SK-N-SH treated with all-trans-retinoic acid at 6 μM for 48 hours (cell line): ENCODE results near the gene RAB30.

Experiments
- ATAC-seq: fragments of 200-7000 bp; cut with Tn5 transposase; 3 replicates; pipeline ENCODE4 v1.9.1; 2020; ENCODE audit warnings: mild to moderate bottlenecking, moderate library complexity
- ARNTL ChIP-seq: fragments of 450-650 bp; formaldehyde crosslinking; IDR thresholded peaks from 2 replicates; pipeline ENCODE4 v1.5.0; 2020; ENCODE audit warnings: low read depth, mild to moderate bottlenecking, moderate library complexity, borderline replicate concordance
- ESRRG ChIP-seq: fragments of 250-450 bp; sonication (Bioruptor Pico); IDR thresholded peaks from 2 replicates; pipeline ENCODE4 v1.6.1; 2021; ENCODE audit warnings: mild to moderate bottlenecking
- GLIS3 ChIP-seq: fragments of 250-450 bp; sonication (Bioruptor Pico); IDR thresholded peaks from 2 replicates; pipeline ENCODE4 v1.5.0; 2020; ENCODE audit warnings: mild to moderate bottlenecking, moderate library complexity
- ISL1 ChIP-seq: fragments of 250-450 bp; sonication (Bioruptor Pico); IDR thresholded peaks from 2 replicates; pipeline ENCODE4 v2.1.2; 2022; ENCODE audit warnings: mild to moderate bottlenecking, moderate library complexity
- PPARA ChIP-seq: fragments of 250-450 bp; sonication (Bioruptor Pico); IDR thresholded peaks from 2 replicates; pipeline ENCODE4 v1.5.0; 2020; ENCODE audit warnings: mild to moderate bottlenecking, borderline replicate concordance
- RARB ChIP-seq: fragments of 250-450 bp; sonication (Bioruptor Pico); IDR thresholded peaks from 2 replicates; pipeline ENCODE4 v1.8.0; 2021; ENCODE audit warnings: mild to moderate bottlenecking, moderate library complexity
- SNAI2 ChIP-seq: fragments of 250-450 bp; sonication (Bioruptor Pico); IDR thresholded peaks from 2 replicates; pipeline ENCODE4 v1.5.0; 2020; ENCODE audit warnings: mild to moderate bottlenecking, moderate library complexity
- TCF4 ChIP-seq: fragments of 250-450 bp; sonication (Bioruptor Pico); IDR thresholded peaks from 2 replicates; pipeline ENCODE4 v1.8.0; 2021; ENCODE audit warnings: mild to moderate bottlenecking, moderate library complexity, borderline replicate concordance
- TOX ChIP-seq: fragments of 250-450 bp; sonication (Bioruptor Pico); IDR thresholded peaks from 2 replicates; pipeline ENCODE4 v1.8.0; 2021; ENCODE audit warnings: mild to moderate bottlenecking, moderate library complexity, borderline replicate concordance
- ZC3H10 ChIP-seq: fragments of 250-450 bp; sonication (Bioruptor Pico); IDR thresholded peaks from 2 replicates; pipeline ENCODE4 v1.5.1; 2021; ENCODE audit warnings: mild to moderate bottlenecking, moderate library complexity
- ZFP3 ChIP-seq: fragments of 250-450 bp; sonication (Bioruptor Pico); IDR thresholded peaks from 2 replicates; pipeline ENCODE4 v1.5.0; 2020; ENCODE audit warnings: mild to moderate bottlenecking, moderate library complexity
- ZFP30 ChIP-seq: fragments of 450-650 bp; formaldehyde crosslinking; IDR thresholded peaks from 2 replicates; pipeline ENCODE4 v1.5.0; 2022; ENCODE audit warnings: mild to moderate bottlenecking, moderate library complexity
- ZNF565 ChIP-seq: fragments of 450-650 bp; formaldehyde crosslinking; conservative IDR thresholded peaks from 2 replicates; pipeline ENCODE4 v1.5.0; 2020; ENCODE audit warnings: low read depth, mild to moderate bottlenecking, moderate library complexity
- ZNF70 ChIP-seq: fragments of 450-650 bp; formaldehyde crosslinking; IDR thresholded peaks from 2 replicates; pipeline ENCODE4 v1.5.0; 2020; ENCODE audit warnings: mild to moderate bottlenecking, moderate library complexity
- ZNF8 ChIP-seq: fragments of 450-650 bp; formaldehyde crosslinking; IDR thresholded peaks from 2 replicates; pipeline ENCODE4 v1.5.0; 2020; ENCODE audit warnings: mild to moderate bottlenecking, moderate library complexity
- TF ChIP-seq, protein P1 (sequence below): fragments of 250-450 bp; sonication (Bioruptor Pico); IDR thresholded peaks from 2 replicates; pipeline ENCODE4 v1.8.0; 2021; ENCODE audit warnings: low read depth, mild to moderate bottlenecking, moderate library complexity, borderline replicate concordance
- TF ChIP-seq, protein P2 (sequence below): fragments of 250-450 bp; sonication (Bioruptor Pico); IDR thresholded peaks from 2 replicates; pipeline ENCODE4 v1.5.0; 2020; ENCODE audit warnings: mild to moderate bottlenecking, moderate library complexity
- TF ChIP-seq, protein P3 (sequence below): fragments of 250-450 bp; sonication (Bioruptor Pico); IDR thresholded peaks from 2 replicates; pipeline ENCODE4 v1.5.1; 2021; ENCODE audit warnings: mild to moderate bottlenecking, moderate library complexity
- TF ChIP-seq, protein P4 (sequence below): fragments of 250-450 bp; sonication (Bioruptor Pico); IDR thresholded peaks from 2 replicates; pipeline ENCODE4 v1.8.0; 2020; ENCODE audit warnings: mild to moderate bottlenecking, moderate library complexity, borderline replicate concordance

RAB30 gene

DNA sequence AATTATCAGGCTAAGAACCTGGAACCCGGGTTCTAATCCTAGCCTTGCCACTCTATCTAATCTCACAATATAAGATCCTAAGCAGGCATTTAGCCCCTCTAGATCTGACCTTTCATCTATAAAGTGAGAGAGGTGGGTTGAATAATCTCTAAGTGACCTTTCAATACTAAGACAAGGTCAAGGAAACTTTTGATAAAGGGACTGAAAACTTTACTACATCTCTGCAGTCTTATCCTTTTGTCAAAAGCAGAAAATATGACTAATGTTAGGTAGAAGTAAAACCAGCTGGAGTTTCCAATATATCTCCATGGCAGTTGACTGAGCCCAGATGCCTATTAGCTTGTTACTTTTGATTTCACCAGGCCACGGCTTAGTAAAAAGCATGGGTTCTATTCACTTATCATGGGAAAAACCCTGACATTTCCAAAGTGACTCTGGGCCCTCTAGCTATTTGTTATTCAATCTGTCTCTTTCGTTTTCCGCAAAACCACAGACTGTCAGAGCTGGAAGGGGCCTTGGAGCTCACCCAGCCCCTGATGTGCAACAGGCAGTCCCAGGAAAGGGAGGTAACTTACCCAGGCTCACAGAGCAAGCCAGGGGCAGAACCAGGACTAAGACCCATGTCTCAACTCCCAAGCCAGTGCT lies 75.8 kb downstream of the RAB30 start:
- peak; percentile 91 for ATAC-seq
- TF ChIP-seq RARB (CRISPR knock-in tag) (0 out of 2 replicates have a peak, but pooled peaks have one; percentile 22), ISL1 (CRISPR knock-in tag) (peak; percentile 59; the same call in 1 of the 2 replicates), ARNTL (CRISPR knock-in tag) (no peak), ESRRG (CRISPR knock-in tag) (no peak), TCF4 (CRISPR knock-in tag) (no peak), ZNF565 (no peak), ZC3H10 (CRISPR knock-in tag) (peak; percentile 83), SNAI2 (CRISPR knock-in tag) (no peak), ZNF8 (CRISPR knock-in tag) (no peak), TOX (CRISPR knock-in tag) (peak; percentile 66; the same call in 1 of the 2 replicates), PPARA (CRISPR knock-in tag) (no peak), ZFP30 (CRISPR knock-in tag) (no peak)
- TF ChIP-seq, protein P1, sequence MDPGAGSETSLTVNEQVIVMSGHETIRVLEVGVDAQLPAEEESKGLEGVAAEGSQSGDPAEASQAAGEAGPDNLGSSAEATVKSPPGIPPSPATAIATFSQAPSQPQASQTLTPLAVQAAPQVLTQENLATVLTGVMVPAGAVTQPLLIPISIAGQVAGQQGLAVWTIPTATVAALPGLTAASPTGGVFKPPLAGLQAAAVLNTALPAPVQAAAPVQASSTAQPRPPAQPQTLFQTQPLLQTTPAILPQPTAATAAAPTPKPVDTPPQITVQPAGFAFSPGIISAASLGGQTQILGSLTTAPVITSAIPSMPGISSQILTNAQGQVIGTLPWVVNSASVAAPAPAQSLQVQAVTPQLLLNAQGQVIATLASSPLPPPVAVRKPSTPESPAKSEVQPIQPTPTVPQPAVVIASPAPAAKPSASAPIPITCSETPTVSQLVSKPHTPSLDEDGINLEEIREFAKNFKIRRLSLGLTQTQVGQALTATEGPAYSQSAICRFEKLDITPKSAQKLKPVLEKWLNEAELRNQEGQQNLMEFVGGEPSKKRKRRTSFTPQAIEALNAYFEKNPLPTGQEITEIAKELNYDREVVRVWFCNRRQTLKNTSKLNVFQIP, result no peak
- TF ChIP-seq, protein P2, sequence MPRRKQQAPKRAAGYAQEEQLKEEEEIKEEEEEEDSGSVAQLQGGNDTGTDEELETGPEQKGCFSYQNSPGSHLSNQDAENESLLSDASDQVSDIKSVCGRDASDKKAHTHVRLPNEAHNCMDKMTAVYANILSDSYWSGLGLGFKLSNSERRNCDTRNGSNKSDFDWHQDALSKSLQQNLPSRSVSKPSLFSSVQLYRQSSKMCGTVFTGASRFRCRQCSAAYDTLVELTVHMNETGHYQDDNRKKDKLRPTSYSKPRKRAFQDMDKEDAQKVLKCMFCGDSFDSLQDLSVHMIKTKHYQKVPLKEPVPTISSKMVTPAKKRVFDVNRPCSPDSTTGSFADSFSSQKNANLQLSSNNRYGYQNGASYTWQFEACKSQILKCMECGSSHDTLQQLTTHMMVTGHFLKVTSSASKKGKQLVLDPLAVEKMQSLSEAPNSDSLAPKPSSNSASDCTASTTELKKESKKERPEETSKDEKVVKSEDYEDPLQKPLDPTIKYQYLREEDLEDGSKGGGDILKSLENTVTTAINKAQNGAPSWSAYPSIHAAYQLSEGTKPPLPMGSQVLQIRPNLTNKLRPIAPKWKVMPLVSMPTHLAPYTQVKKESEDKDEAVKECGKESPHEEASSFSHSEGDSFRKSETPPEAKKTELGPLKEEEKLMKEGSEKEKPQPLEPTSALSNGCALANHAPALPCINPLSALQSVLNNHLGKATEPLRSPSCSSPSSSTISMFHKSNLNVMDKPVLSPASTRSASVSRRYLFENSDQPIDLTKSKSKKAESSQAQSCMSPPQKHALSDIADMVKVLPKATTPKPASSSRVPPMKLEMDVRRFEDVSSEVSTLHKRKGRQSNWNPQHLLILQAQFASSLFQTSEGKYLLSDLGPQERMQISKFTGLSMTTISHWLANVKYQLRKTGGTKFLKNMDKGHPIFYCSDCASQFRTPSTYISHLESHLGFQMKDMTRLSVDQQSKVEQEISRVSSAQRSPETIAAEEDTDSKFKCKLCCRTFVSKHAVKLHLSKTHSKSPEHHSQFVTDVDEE (CRISPR knock-in tag), result no peak

DNA sequence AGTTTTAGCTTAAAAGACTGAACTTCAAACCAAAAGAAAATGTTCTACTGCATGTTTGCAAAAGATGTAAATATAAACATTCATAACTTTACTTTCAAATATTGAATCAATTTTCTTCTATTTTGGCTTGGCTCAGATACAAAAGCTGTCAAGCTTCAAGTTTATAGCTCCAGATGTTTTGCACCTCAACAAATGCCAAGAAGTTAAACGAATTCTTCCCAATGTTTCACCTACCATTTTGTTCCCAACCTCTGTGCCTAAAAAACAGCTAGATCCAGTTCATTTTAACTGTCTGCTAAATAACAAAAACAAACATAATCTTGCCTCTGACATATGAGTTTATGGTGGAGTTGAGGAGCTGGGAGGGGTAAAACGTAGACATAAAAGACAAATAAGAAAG lies 76.5 kb downstream of the RAB30 start:
- TF ChIP-seq ZNF8 (CRISPR knock-in tag) (no peak), SNAI2 (CRISPR knock-in tag) (no peak), TOX (CRISPR knock-in tag) (no peak), RARB (CRISPR knock-in tag) (no peak), ESRRG (CRISPR knock-in tag) (no peak), GLIS3 (CRISPR knock-in tag) (no peak), ZNF70 (CRISPR knock-in tag) (no peak), ZNF565 (no peak), ZFP3 (CRISPR knock-in tag) (no peak), TCF4 (CRISPR knock-in tag) (no peak)
- TF ChIP-seq, protein P2 (CRISPR knock-in tag), result no peak
- TF ChIP-seq, protein P3, sequence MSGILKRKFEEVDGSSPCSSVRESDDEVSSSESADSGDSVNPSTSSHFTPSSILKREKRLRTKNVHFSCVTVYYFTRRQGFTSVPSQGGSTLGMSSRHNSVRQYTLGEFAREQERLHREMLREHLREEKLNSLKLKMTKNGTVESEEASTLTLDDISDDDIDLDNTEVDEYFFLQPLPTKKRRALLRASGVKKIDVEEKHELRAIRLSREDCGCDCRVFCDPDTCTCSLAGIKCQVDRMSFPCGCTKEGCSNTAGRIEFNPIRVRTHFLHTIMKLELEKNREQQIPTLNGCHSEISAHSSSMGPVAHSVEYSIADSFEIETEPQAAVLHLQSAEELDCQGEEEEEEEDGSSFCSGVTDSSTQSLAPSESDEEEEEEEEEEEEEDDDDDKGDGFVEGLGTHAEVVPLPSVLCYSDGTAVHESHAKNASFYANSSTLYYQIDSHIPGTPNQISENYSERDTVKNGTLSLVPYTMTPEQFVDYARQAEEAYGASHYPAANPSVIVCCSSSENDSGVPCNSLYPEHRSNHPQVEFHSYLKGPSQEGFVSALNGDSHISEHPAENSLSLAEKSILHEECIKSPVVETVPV (CRISPR knock-in tag), result no peak
- TF ChIP-seq, protein P4, sequence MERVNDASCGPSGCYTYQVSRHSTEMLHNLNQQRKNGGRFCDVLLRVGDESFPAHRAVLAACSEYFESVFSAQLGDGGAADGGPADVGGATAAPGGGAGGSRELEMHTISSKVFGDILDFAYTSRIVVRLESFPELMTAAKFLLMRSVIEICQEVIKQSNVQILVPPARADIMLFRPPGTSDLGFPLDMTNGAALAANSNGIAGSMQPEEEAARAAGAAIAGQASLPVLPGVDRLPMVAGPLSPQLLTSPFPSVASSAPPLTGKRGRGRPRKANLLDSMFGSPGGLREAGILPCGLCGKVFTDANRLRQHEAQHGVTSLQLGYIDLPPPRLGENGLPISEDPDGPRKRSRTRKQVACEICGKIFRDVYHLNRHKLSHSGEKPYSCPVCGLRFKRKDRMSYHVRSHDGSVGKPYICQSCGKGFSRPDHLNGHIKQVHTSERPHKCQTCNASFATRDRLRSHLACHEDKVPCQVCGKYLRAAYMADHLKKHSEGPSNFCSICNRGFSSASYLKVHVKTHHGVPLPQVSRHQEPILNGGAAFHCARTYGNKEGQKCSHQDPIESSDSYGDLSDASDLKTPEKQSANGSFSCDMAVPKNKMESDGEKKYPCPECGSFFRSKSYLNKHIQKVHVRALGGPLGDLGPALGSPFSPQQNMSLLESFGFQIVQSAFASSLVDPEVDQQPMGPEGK (CRISPR knock-in tag), result no peak

More for the DNA sequence above, 76.5 kb downstream of the RAB30 start:
- no peak for ATAC-seq
